Measurements from ENCODE around the gene PPFIBP2. TPM values are rescaled to one million over a fixed set of nuclear protein-coding genes. Genes with fewer than 3 reads are reported as not detected.
"Not testable (repeated sequence)": the region's sequence is repeated elsewhere in the genome, so short reads cannot be mapped to it uniquely, and the experiment has no call there.

The PPFIBP2 gene
- total RNA-seq, 1 experiment from 2014 or later: 3.9 TPM

GRCh38 chr11:7657306-7658025 is 143.7 kb downstream of the PPFIBP2 start:
- H3K27ac ChIP-seq: no peak overlapping the region
- DNase-seq: peak; percentile 40 to 62
- H3K4me3 ChIP-seq: no peak overlapping the region
- H3K36me3 ChIP-seq: no peaks in the 10 kb centered on the region
- H3K9me3 ChIP-seq (replicated peaks): no peaks in the 10 kb centered on the region
- H3K27me3 ChIP-seq: no peaks in the 10 kb centered on the region
- H3K4me1 ChIP-seq: no peaks in the 10 kb centered on the region

- H3K27me3 ChIP-seq; H3K9me3 ChIP-seq (replicated peaks); H3K4me3 ChIP-seq; H3K4me1 ChIP-seq; DNase-seq; H3K36me3 ChIP-seq; H3K27ac ChIP-seq: not testable (repeated sequence)
These were observed 149.7 kb downstream of the PPFIBP2 start for GRCh38 chr11:7663531-7663930.

- no peaks in the 10 kb centered on the region for H3K36me3 ChIP-seq
- no peak overlapping the region for H3K4me3 ChIP-seq
- H3K4me1 ChIP-seq: no peaks in the 10 kb centered on the region
- no peaks in the 10 kb centered on the region for H3K9me3 ChIP-seq (replicated peaks)
- H3K27me3 ChIP-seq: no peaks in the 10 kb centered on the region
- H3K27ac ChIP-seq: no peak overlapping the region
- no peak for DNase-seq
These were observed 151.1 kb downstream of the PPFIBP2 start for GRCh38 chr11:7664867-7665266.

DNA sequence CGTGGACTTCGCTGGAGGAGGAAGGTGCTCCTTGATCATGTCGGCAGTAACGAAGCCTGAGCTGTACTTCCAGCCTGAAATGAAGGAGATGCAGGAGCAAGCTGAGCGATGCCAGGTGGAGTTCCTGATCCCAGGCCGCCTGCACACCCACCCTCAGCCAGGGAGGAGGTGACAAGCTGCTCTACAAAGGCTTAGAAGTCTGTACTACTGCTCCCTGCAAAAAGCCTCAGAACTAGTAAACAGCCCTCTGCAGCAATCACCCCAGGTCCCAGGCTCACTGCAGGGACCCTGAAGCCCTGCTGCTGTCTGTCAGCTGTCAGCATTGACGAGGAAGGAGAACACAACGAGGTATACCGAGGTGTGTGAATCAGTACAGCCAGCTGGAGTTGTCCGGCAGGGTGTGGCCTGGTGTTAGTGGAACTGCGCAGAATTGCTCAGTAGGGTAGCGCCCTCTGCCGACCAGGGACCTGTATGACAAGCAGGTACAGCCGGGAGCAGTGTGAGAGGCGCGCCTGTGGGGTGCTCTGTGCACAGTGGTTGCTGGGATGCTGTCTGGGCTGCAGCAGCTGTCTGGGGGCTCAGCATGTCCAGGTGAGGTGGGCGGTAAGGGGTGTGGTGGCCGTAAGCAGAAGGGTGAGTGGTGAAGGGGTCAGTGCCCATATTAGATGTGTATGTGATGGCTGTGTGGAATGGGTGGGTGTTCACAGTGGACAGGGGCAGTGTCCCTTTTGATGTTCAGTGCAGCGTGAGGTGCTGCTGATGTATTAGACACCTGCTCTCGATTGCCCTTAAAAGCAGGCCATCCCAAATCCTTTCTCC is 151.9 kb downstream of the PPFIBP2 start:
- Histone ChIP-seq H3K9me3 (replicated peaks) (no peaks in the 10 kb centered on the region), H3K4me3 (no peak overlapping the region), H3K36me3 (no peaks in the 10 kb centered on the region), H3K27ac (no peak overlapping the region), H3K27me3 (no peaks in the 10 kb centered on the region), H3K4me1 (no peaks in the 10 kb centered on the region)
- peak; percentile 71 to 79 for DNase-seq

DNA sequence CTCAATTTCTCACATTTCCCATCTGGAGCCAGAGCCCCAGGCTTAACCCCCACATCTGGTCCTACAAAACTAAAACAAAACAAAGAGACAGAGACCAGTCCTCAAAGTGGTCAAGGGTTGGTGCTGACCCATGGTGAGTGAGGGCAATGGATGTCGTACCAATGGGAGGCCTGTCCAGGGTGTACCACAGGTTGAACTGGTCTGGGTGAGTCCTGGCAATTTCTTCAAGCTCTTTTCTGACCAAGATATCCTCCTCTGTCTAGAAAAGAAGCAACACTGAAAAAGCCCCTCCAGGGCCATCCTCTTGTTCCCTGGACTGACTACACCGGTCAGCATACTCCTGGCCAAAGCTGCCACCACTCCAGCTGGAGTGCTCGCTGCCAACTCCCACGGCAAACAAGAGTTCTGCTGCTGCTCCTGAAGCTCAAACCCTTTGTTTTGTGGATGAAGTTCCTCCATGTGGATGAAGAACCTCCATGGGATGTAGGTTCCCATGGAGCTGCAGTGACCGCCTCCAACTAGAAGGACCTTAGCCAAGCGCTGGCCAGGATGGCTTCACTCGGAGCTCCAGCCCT is 152.6 kb downstream of the PPFIBP2 start:
- no peak for DNase-seq

GRCh38 chr11:7667460-7667859 is 153.7 kb downstream of the PPFIBP2 start:
- DNase-seq: peak; percentile 27 to 45

More for the DNA sequence above, 152.6 kb downstream of the PPFIBP2 start:
- H3K27ac ChIP-seq: no peak overlapping the region
- H3K36me3 ChIP-seq: no peaks in the 10 kb centered on the region
- no peaks in the 10 kb centered on the region for H3K27me3 ChIP-seq
- no peaks in the 10 kb centered on the region for H3K4me1 ChIP-seq
- H3K4me3 ChIP-seq: no peak overlapping the region
- no peaks in the 10 kb centered on the region for H3K9me3 ChIP-seq (replicated peaks)

DNA sequence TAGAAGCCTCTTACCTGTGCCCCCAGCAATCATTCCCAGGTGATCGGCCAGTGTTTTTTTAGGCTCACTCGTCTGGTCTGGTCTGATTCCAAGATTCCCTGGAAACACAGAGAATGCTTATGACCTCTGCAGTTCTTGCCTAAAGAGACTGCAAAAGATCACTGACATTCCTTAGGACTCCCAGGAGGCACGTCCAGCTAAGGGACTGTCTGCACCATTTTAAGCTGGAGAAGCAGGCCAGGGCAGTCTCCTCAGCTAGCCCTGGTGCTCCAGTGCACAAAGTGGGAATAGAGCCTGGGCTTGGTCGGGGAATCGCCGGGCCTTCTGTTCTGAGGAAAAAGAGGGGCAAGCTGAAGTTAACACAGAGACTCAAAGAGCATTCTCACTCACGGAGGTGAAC is 154.7 kb downstream of the PPFIBP2 start:
- Histone ChIP-seq H3K9me3 (replicated peaks) (no peaks in the 10 kb centered on the region), H3K4me1 (no peaks in the 10 kb centered on the region), H3K36me3 (no peaks in the 10 kb centered on the region), H3K4me3 (no peak overlapping the region), H3K27me3 (no peaks in the 10 kb centered on the region), H3K27ac (no peak overlapping the region)
- DNase-seq: no peak

More at GRCh38 chr11:7667460-7667859, 153.7 kb downstream of the PPFIBP2 start:
- Histone ChIP-seq H3K4me3 (no peak overlapping the region), H3K27me3 (no peaks in the 10 kb centered on the region), H3K4me1 (no peaks in the 10 kb centered on the region), H3K36me3 (no peaks in the 10 kb centered on the region), H3K9me3 (replicated peaks) (no peaks in the 10 kb centered on the region), H3K27ac (no peak overlapping the region)

- Histone ChIP-seq H3K27ac (no peak overlapping the region), H3K36me3 (no peaks in the 10 kb centered on the region), H3K4me3 (no peak overlapping the region), H3K9me3 (replicated peaks) (no peaks in the 10 kb centered on the region), H3K27me3 (no peaks in the 10 kb centered on the region), H3K4me1 (no peaks in the 10 kb centered on the region)
- no peak for DNase-seq
These were observed 155.1 kb downstream of the PPFIBP2 start for GRCh38 chr11:7668911-7669310.

GRCh38 chr11:7670641-7671040 is 156.8 kb downstream of the PPFIBP2 start:
- DNase-seq: no peak
- Histone ChIP-seq H3K27ac (no peak overlapping the region), H3K4me1 (no peaks in the 10 kb centered on the region), H3K9me3 (replicated peaks) (no peaks in the 10 kb centered on the region), H3K4me3 (no peak overlapping the region), H3K36me3 (no peaks in the 10 kb centered on the region), H3K27me3 (0 out of 2 replicates have a peak, but pooled peaks cover 2% of the 10 kb centered on the region)

- Histone ChIP-seq H3K9me3 (replicated peaks) (no peaks in the 10 kb centered on the region), H3K4me1 (no peaks in the 10 kb centered on the region), H3K27ac (no peak overlapping the region), H3K36me3 (no peaks in the 10 kb centered on the region), H3K27me3 (0 out of 2 replicates have a peak, but pooled peaks cover 4% of the 10 kb centered on the region), H3K4me3 (no peak overlapping the region)
- no peak for DNase-seq
These were observed 157.8 kb downstream of the PPFIBP2 start for GRCh38 chr11:7671347-7672215.

DNA sequence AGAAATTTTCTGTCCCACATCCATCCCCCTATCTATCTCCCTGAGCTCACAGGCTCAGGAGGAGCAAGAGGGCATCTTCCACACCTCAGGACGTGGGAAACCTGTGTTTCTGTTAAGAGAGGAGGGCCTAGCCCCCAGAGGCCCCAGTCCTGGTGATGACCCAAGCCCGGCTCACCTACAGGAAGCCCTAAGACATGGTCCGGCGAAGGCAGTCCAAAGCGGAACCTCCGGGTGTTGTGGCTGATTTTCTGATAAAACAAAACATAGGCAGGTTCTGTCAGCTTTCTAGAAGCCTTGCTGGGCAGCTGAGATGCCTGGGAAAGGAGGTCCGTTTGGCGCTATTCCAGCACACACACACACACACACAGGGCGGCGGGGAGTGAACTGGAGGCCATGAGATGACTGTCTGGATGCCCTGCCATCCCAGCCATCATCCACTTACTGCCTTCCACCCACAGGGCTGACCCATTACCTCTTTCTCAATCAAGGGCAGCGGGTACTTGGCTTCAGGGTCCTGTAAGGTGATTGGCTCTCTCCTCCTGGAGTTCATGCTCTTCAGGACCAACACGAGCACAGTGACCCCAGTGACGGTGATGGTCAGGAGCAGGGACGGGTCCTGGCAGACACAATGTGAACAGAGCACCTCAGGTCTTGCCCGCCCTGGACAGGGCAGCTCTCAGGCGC is 158.6 kb downstream of the PPFIBP2 start:
- Histone ChIP-seq H3K27me3 (0 out of 2 replicates have a peak, but pooled peaks cover 6% of the 10 kb centered on the region), H3K9me3 (replicated peaks) (no peaks in the 10 kb centered on the region), H3K4me3 (no peak overlapping the region), H3K36me3 (no peaks in the 10 kb centered on the region), H3K4me1 (no peaks in the 10 kb centered on the region), H3K27ac (no peak overlapping the region)
- no peak for DNase-seq

- Histone ChIP-seq H3K27ac (no peak within 1 kb of the TSS), H3K36me3 (no peaks in the 10 kb centered on the region), H3K4me1 (no peaks in the 10 kb centered on the region), H3K9me3 (replicated peaks) (no peaks in the 10 kb centered on the region), H3K4me3 (no peak within 1 kb of the TSS), H3K27me3 (0 out of 2 replicates have a peak, but pooled peaks cover 6% of the 10 kb centered on the region)
- DNase-seq: no peak
These were observed 159.3 kb downstream of the PPFIBP2 start, which contains the start of gene CYB5R2 for GRCh38 chr11:7672960-7673723. TSS of gene CYB5R2 (minus strand) at chr11:7673500. CDS start at chr11:7672825, 675 bp downstream.

DNA sequence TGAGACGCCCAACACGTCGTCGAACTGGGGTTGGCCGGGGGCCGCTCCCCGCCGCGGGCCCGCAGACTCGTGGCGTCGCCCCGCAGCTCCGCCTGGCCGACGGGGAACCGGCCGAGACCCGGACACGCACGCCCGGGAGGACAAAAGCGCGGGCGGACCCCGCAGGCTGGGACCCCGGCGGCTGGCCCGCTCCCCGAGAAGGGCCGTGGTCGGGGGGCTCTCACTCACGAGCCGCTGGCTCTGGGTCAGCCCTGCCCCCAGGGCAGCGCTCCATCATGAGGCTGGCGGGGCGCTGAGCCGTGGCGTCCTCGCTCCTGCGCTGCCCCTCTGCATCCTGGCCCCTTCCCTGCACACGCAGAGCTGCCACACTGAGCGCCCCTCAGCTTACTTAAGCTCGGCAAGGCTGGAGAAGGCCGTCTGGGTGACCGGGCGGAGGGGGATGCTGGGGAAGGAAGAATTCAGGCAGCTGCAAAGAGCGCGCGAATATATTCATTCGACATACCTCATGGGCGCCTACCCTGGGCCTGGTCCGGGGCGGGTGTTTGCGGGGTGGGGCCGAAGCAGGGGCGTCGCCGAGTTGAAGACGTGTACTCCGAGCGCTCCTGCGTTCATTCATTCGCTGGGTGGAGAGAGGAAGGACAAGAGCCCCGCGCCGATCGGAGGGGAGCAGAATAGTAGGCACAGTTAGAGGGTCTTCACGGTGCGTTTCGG is 160.1 kb downstream of the PPFIBP2 start:
- no peaks in the 10 kb centered on the region for H3K36me3 ChIP-seq
- H3K4me1 ChIP-seq: no peaks in the 10 kb centered on the region
- H3K27me3 ChIP-seq: 0 out of 2 replicates have a peak, but pooled peaks cover 10% of the 10 kb centered on the region
- H3K9me3 ChIP-seq (replicated peaks): no peaks in the 10 kb centered on the region
- no peak overlapping the region for H3K4me3 ChIP-seq
- DNase-seq: no peak
- H3K27ac ChIP-seq: no peak overlapping the region

All from SJCRH30 (cell line).